NCI-H748 (cell line): ENCODE results near the gene AFF3.
"Not testable (repeated sequence)": the region's sequence is repeated elsewhere in the genome, so short reads cannot be mapped to it uniquely, and the experiment has no call there.

Experiments used
- DNase-seq: peaks from one replicate; lab custom pipeline; 2025; ENCODE audit not compliant: unreplicated experiment; lab: John Stamatoyannopoulos, UW

AFF3 gene

DNA sequence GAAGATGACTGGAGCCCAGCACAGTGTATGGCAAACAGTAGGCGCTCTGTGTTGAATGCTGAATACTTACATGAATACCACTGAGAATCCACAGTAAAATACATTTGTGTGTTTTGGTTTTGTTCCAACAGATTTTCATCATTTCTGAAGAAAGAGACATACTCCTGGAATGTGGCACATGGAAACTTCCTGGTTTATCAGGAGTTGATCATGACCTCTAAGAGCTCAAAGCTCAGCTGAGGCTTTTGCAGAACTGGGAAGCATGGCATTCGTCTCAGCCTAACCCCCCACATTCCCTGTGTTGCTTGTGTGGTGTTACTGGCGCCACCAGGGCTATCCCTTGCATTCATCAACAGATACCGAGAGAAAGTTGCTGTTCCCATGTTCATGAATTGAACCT lies 335.6 kb downstream of the AFF3 start:
- DNase-seq, result no peak

DNA sequence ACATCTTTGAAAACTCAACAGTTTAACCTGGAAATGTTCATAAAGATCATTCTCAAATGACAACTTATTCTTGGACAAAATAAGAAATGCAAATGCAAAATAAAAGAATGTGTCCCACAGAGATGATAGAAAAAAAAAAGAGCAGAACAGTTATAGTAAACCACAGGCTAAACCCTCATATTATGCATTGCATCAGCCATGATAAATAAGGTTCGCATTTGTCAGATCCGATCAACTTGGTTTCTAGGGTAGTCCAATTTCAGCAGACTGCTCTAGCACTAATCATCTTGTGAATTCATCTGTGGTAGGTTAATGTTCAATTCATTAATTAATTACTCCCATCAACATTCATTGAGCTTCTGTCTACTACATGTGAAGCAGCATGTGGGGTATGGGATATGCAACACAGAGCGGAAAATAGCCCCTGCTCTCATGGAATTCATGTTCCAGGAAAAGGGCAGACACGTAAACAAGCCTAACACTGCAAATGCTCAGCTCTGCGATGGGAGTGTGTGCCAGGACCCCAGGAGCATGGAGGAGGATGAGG lies 336.4 kb downstream of the AFF3 start:
- no peak for DNase-seq

DNA sequence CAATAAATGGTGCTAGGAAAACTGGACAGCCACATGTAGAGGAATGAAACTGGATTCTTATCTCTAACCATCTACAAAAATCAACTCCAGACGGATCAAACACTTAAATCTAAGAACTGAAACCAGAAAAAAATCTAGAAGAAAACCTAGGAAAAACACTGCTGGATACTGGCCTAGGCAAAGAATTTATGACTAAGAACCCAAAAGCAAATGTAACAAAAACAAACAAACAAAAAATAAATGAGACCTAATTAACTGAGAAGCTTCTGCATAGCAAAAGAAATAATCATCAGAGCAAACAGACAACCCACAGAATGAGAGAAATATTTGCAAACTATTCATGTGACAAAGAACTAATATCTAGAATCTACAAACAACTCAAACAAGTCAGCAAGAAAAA lies 338.5 kb downstream of the AFF3 start:
- DNase-seq, result no peak

DNA sequence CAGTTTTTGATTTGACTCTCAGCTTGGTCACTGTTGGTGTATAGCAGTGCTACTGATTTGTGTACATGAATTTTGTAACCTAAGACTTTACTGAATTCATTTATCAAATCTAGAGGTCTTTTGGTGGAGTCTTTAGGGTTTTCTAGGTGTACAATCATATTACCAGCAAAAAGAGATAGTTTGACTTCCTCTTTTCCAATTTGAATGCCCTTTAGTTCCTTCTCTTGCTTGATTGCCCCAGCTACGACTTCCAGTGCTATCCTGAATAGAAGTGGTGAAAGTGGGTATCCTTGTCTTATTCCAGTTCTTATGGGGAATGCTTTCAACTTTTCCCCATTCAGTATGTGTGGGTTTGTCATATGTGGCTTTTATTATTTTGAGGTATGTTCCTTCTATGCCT lies 339.7 kb downstream of the AFF3 start:
- DNase-seq, result no peak

- no peak for DNase-seq
Measured at GRCh38 chr2:99801327-99801901, 341.0 kb downstream of the AFF3 start.

DNA sequence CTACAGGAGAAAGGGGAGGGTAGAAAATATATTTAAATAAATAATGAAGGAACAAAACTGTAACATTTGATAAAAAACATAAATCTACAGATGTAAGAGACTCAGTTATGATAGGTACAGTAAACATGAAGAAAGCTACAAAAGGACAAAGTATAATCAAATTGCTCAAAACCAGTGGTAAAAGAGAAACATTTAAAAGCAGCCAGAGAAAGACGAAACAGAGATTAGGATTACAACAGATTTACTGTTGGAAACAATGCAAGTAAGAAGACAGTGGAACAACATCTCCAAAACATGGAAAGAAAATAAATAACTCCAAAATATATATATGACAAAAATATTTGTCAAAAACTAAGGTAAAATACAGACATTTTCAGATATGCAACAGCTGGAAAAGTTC lies 344.9 kb downstream of the AFF3 start:
- no peak for DNase-seq

GRCh38 chr2:99794414-99794813 lies 348.0 kb downstream of the AFF3 start:
- no peak for DNase-seq

- DNase-seq, result no peak
Measured at GRCh38 chr2:99793022-99793421, 349.4 kb downstream of the AFF3 start.

- DNase-seq, result no peak
Measured at GRCh38 chr2:99789849-99790248, 352.5 kb downstream of the AFF3 start.

GRCh38 chr2:99787769-99788382 lies 354.5 kb downstream of the AFF3 start:
- DNase-seq, result no peak

DNA sequence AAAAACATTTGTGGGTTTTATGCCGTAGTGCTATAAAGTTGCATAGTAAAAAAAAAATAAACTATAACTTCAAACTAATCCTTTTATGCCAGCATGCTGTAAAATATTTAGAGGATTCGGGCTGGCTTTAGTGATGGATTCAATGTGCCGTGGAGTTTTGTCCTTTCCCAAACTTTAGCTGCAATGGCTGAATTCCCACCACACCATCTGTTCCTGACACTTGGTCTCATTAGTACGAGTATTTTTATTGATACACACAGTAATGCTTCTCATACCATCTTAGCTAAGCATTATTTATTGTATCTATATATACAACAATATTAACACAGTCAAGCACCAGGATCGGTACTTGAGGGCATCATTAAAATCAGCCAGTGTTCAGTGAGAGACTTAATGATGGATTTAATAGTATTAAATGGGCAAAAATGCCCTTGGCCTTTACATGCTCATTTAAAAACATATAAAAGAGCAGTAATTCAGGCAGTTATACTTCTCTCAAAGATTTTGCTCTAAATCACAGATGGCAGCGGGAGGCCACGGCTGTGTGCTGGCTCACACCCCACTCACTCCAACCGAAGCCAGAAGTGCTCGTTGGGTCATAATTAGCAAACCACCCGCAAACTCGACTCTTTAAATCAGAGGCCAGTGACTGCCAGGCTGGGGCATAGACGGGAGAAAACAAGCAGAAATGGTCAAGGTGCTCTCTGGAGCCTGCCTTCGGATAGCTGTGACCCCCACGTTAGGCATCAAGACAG lies 355.6 kb downstream of the AFF3 start:
- DNase-seq, result no peak

DNA sequence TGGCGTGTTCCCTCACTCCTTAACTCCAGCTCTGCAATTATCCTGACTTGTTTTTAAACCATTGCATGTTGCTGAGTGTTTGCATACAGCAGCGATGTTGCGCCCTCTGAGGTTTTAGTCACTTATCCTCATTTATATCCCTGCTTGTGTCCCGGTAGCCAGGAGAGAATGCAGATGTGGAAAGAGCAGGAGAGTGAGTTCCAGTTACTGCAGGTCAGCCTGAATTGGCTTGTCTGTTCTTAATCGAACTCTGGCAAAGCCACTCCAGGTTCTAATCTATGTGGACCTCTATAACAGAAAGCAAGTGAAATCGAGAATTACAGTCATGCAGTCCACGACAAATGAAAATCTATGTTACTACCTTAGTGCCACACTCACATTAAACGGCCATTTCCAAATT lies 357.4 kb downstream of the AFF3 start:
- no peak for DNase-seq

DNA sequence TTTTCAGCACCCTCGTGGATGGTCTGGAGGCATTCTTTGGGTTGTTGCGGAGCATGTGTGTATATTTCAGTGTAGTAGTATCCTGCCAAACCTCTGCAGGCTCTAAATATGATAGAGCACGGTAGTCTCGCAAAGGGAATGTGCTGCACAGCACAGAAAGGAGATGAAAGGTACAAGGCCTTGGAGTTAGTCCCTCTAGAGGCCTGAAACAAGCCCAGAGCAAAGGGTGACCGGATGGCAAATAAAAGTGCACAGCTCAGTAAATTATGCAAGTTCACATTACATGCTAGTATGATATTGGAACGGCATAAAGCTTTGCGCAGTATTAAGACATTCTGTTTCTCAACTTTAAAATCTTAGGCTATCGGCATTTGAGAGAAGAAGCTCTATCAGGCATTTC lies 358.1 kb downstream of the AFF3 start:
- DNase-seq, result no peak

- DNase-seq, result no peak
Measured at GRCh38 chr2:99780276-99780675, 362.1 kb downstream of the AFF3 start.

- DNase-seq, result no peak
Measured at GRCh38 chr2:99779276-99779675, 363.1 kb downstream of the AFF3 start.

DNA sequence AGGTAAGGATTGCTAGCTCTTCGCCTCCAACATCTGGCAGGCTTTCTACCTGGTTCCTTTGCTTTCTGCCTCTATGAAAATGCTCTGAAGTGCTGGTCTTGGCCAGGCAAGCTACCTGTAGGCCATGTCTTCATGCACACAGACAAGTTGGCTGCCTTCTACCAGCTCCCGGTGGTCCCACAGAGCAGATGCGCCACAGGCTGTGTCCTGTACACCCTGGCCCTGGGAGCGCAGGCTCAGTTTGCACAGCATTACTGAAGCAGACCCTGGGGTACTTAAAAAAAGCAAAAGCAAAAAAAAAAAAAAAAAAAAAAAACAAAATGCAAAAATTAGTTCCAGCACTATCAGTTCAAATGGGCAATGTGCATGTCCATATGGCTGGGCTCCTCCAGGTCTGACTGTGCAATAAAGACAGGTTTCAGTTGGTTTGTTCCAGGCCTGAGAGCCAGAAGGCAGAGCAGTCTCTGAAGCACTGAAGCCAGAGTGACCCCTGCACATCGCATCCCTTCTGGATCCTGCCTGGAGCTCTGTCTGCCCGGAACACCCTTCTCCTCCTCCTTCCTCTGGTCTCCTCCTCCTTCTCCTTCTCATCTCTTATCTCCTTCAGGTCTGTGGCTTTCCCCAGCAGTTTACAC lies 364.6 kb downstream of the AFF3 start:
- DNase-seq, result no peak

DNA sequence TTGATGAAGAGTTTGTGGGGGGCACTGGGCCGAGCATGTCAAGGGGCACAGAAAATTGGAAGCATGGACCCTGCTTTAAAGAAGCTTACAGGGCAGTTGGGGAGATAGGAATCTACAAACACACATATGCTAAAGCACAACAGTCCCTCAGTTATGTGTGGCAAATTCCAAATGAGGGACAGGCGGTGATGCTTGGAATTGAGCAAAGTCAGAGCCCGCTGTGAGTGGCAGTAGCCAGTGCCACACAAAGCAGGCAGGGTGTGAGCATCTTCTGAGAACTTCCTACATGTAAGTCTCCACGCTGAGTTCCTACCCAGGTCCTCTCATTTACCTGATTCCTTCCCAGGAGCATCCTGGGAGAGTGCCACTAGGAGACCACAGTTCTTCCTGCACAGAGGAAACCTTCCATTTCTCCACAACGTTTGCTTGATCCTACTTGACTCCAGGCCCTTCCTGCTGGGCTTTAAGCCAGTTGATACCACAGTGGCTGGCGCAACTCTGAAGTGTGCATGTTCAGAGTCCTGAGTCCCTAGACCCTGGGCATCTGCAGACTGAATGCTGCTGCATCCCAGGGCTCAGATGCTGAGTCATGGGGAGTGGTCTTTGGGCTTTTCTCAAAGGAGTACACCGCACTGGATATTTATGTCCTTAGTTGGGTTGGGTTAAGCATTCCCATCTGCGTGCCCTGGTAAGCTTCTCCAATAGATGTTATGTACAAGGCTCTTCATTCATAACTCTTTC lies 365.3 kb downstream of the AFF3 start:
- DNase-seq, result no peak

- DNase-seq, result no peak
Measured at GRCh38 chr2:99776206-99776905, 366.0 kb downstream of the AFF3 start.

- DNase-seq, result no peak
Measured at GRCh38 chr2:99775585-99775984, 366.8 kb downstream of the AFF3 start.

GRCh38 chr2:99773642-99774041 lies 368.7 kb downstream of the AFF3 start:
- not testable (repeated sequence) for DNase-seq
